ENCODE data around the gene ANKDD1A. TPM values are rescaled to one million over a fixed set of nuclear protein-coding genes. Genes with fewer than 3 reads are reported as not detected.

ANKDD1A gene
- total RNA-seq, 1 experiment from 2014 or later = 2.3 TPM

DNA sequence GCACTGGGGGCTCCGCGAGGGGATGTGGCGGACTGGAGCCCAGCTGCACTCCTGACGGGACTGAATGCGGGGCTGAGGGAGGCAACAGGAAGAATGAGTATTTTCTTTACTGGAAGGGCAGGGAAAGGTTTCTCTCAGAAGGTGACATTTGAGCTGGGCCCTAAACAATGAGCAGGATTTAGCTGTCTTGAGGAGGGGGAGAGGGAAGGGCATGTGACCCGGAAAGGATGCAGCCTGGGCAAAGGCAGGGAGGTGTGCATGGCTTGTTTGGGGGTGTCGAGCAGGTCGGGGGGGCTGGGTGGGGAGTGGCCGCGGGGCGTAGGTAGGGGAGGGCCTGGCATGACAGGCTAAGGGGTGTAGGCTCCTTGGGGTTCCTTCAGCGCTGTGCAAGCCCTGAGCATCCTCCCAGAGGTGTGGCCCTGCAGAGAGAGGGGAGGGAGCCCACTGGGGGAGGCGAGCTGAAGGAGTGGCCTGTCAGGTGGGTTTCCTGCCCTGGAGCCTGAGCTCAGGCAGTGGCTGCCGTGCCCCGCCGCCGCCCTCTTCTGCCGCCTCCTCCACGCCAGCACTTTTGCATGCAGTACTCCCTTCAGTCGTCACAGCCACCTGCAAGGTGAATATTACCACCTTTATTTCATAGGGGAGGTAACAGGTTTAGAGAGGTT, 17.2 kb upstream of the ANKDD1A start:
- no peak overlapping the region for H3K27ac ChIP-seq (ENCODE audit: low read depth, low read length, poor library complexity, severe bottlenecking)
- ChIA-PET POLR2A (ENCODE audit: low non-redundant PET) (no interaction called here), CTCF (no interaction called here)
- no peaks in the 10 kb centered on the region for H3K27me3 ChIP-seq (replicated peaks; ENCODE audit: insufficient read depth, low read depth, low read length, poor library complexity)
- no peak for DNase-seq (ENCODE audit: low spot score)
- no peaks in the 10 kb centered on the region for H3K36me3 ChIP-seq (ENCODE audit: insufficient read depth, low read length, poor library complexity, severe bottlenecking)
- H3K4me3 ChIP-seq (ENCODE audit: low read depth, low read length, poor library complexity, severe bottlenecking) = no peak overlapping the region
- intact Hi-C loops (cut with micrococcal nuclease; ENCODE audit: unreplicated experiment) = no loop called here
- no peaks in the 10 kb centered on the region for H3K9me3 ChIP-seq (ENCODE audit: low read depth, low read length, poor library complexity, severe bottlenecking)
- TF ChIP-seq, protein P1, sequence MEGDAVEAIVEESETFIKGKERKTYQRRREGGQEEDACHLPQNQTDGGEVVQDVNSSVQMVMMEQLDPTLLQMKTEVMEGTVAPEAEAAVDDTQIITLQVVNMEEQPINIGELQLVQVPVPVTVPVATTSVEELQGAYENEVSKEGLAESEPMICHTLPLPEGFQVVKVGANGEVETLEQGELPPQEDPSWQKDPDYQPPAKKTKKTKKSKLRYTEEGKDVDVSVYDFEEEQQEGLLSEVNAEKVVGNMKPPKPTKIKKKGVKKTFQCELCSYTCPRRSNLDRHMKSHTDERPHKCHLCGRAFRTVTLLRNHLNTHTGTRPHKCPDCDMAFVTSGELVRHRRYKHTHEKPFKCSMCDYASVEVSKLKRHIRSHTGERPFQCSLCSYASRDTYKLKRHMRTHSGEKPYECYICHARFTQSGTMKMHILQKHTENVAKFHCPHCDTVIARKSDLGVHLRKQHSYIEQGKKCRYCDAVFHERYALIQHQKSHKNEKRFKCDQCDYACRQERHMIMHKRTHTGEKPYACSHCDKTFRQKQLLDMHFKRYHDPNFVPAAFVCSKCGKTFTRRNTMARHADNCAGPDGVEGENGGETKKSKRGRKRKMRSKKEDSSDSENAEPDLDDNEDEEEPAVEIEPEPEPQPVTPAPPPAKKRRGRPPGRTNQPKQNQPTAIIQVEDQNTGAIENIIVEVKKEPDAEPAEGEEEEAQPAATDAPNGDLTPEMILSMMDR (conservative IDR thresholded peaks at IDR 0.05; ENCODE audit: low read depth, low read length) = no peak
- TF ChIP-seq EZH2 (IDR thresholded peaks at IDR 0.05; ENCODE audit: borderline replicate concordance, low read depth, low read length, poor library complexity, severe bottlenecking) = no peak
- H3K4me1 ChIP-seq (ENCODE audit: insufficient read depth, low read length, poor library complexity, severe bottlenecking) = peaks cover 29% of the 10 kb centered on the region
- no TSS peak for BruUV-seq (replicated peaks)

DNA sequence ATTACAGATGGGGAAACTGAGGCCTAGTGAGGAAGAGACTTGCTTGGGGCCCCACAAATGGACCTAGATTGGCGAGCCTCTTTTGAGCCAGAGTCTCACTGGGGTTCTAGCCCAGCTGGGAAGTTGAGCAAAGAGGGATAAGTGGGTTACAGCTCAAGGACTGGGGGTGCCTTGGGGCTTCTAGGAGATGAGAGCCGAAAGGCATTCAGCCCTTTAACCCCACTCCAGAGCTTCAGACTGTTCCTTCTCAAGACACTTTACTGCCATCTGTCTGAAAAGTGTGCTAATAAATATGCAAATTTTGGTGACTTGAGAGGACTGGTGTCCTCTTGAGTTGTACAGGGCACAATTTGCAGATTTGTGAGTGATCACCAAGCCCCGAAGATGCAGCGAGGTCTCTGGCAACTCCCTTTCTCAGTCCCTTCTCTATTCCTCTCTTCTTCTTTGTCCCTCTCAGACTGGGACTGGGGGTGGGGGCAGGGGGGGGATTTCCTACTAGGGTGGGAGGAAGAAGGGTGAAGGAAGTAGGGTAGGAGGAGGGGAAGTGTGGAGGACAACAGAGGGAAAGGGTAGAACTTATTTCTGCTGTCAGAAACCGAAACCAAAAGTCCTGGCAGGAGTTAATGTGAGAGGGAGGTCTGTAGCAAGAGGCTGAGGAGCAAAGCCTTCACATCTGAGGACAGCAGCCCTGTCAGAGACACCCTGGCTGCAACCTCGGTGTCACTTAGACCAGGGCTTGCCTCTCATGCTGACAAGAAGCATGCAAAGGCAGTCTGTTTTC, 16.2 kb upstream of the ANKDD1A start:
- ChIA-PET CTCF (no interaction called here), POLR2A (ENCODE audit: low non-redundant PET) (no interaction called here)
- DNase-seq (ENCODE audit: low spot score) = peak; percentile 50
- H3K4me1 ChIP-seq (ENCODE audit: insufficient read depth, low read length, poor library complexity, severe bottlenecking) = peaks cover 29% of the 10 kb centered on the region
- intact Hi-C loops (cut with micrococcal nuclease; ENCODE audit: unreplicated experiment) = no loop called here
- BruUV-seq (replicated peaks) = no TSS peak
- peak overlapping the region; percentile 54 for H3K27ac ChIP-seq (ENCODE audit: low read depth, low read length, poor library complexity, severe bottlenecking)
- no peak for TF ChIP-seq EZH2 (IDR thresholded peaks at IDR 0.05; ENCODE audit: borderline replicate concordance, low read depth, low read length, poor library complexity, severe bottlenecking)
- TF ChIP-seq, protein P1 (conservative IDR thresholded peaks at IDR 0.05; ENCODE audit: low read depth, low read length) = no peak
- no peaks in the 10 kb centered on the region for H3K27me3 ChIP-seq (replicated peaks; ENCODE audit: insufficient read depth, low read depth, low read length, poor library complexity)
- H3K36me3 ChIP-seq (ENCODE audit: insufficient read depth, low read length, poor library complexity, severe bottlenecking) = no peaks in the 10 kb centered on the region
- H3K9me3 ChIP-seq (ENCODE audit: low read depth, low read length, poor library complexity, severe bottlenecking) = no peaks in the 10 kb centered on the region
- H3K4me3 ChIP-seq (ENCODE audit: low read depth, low read length, poor library complexity, severe bottlenecking) = peak overlapping the region; percentile 27

DNA sequence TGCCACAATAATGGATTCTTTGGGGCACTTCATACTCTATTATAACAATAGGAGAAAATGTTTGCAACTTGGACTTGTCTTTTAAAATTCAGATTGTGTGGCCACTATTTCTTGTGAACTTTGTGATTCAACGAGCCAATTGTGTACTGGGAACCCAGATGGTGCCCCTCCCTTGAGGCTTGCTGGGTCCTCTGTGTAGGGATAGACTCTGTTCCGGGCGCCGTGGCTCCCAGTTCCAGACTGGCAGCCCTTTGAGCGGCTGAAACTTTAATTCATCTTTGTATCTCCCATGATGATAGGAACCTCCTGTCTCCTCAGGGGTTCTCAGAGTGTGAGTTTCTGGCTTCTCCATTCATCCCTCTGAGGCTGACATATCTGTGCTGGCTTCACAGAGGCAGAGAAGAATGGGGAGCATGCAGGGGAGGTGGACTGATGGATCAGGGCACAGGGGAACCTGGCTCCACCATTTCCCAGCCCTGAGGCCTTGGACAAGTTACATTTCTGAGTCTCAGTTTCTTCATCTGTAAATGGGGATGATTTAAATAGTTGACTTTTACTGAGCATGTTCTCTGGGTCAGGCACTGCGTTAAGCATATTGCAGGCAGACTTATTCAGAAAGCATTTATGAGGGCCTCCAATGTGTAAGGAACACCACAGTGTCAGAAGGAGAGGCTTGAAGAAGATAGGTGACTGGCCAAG, 15.2 kb upstream of the ANKDD1A start:
- intact Hi-C loops (cut with micrococcal nuclease; ENCODE audit: unreplicated experiment) = no loop called here
- ChIA-PET POLR2A (ENCODE audit: low non-redundant PET) (no interaction called here), CTCF (no interaction called here)
- Histone ChIP-seq H3K36me3 (ENCODE audit: insufficient read depth, low read length, poor library complexity, severe bottlenecking) (no peaks in the 10 kb centered on the region), H3K4me3 (ENCODE audit: low read depth, low read length, poor library complexity, severe bottlenecking) (no peak overlapping the region), H3K27me3 (replicated peaks; ENCODE audit: insufficient read depth, low read depth, low read length, poor library complexity) (no peaks in the 10 kb centered on the region), H3K9me3 (ENCODE audit: low read depth, low read length, poor library complexity, severe bottlenecking) (peaks cover 3% of the 10 kb centered on the region), H3K4me1 (ENCODE audit: insufficient read depth, low read length, poor library complexity, severe bottlenecking) (peaks cover 29% of the 10 kb centered on the region), H3K27ac (ENCODE audit: low read depth, low read length, poor library complexity, severe bottlenecking) (no peak overlapping the region)
- BruUV-seq (replicated peaks) = no TSS peak
- DNase-seq (ENCODE audit: low spot score) = no peak
- no peak for TF ChIP-seq EZH2 (IDR thresholded peaks at IDR 0.05; ENCODE audit: borderline replicate concordance, low read depth, low read length, poor library complexity, severe bottlenecking)
- TF ChIP-seq, protein P1 (conservative IDR thresholded peaks at IDR 0.05; ENCODE audit: low read depth, low read length) = no peak
